ENCODE measurements around the gene POMGNT2.

Gene POMGNT2

DNA sequence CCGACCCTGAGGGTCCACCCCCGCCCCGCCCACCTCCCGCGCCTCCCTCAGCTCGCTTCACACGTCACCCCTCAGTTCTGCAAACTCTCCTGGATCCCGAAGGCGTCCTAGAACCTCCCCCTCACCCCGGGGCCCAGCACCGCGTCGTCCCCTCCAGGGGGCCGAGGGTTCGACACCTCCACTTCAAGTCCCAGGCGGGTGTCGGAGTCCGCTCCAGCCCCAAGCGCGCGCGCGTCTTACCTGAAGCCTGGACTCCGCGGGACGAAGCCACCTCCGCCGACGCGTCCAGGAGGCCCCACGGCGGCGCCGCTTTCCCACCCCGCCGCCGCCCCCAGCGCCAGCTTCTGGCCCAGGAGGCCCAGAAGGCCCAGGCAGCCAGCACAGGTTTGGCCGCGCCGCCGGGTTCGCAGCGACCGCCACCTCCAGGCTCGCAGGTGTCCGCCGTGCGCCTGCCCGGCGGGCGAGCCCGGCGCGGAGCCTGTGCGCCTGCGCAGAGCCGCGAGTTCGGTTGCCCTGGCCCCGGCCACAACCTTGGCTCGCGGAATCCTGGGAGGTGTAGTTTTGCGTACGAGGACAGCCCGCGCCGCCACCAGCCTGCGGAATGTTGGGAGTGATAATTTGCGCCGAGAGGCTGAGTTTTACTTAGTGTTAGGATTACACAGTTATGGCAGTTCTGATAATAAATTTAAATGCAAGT lies at the start of gene POMGNT2:
TSS of gene POMGNT2 (minus strand) at position 484 of the 697 bp plus-strand sequence. CDS start 24,648 bp downstream, outside the sequence.
- peak; percentile 93 for DNase-seq

- DNase-seq = peak; percentile 47
These were observed 49.1 kb upstream of the POMGNT2 start for GRCh38 chr3:43154980-43155379.

DNA sequence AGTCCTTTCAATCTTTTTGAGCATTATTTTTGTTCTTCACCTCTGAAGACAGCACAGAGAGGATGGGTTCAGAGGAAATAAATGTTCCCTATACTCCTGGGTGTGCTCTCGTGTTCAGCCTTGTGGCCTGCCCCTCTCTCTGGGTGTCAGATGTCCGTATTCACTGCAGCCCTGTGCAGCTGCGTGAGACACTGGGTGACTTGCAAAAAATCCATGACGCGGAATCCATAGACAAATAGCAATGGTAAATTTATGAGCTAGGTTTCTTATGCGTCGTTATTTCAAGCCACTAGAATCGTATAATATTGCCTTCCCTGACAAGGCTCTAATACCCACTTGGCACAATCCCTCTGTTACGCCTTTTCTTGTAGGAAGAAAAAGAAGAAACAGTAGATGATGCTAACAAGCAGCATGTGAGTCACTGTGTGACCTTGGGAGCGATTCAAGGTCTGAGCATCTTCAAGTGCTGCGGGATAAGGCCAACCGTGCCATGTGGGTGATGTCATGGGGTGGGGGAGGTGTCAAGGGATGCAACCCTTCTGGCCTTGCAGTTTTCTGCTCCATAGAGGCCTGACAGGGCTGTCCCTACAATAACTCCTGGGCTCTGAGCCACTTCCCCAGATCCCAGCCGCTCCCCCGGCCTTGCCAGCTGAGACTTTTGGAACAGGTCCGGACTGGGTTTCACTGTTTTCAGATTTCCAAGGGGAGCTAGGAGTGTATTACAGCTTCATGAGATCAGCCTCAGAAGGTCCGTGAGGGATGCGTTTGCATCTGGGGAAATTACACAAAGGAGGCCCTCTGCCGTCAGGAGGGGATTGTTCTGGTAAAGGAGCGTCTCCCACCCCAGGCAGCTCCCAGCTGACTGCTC lies 47.6 kb upstream of the POMGNT2 start:
- peak; percentile 76 for DNase-seq

DNA sequence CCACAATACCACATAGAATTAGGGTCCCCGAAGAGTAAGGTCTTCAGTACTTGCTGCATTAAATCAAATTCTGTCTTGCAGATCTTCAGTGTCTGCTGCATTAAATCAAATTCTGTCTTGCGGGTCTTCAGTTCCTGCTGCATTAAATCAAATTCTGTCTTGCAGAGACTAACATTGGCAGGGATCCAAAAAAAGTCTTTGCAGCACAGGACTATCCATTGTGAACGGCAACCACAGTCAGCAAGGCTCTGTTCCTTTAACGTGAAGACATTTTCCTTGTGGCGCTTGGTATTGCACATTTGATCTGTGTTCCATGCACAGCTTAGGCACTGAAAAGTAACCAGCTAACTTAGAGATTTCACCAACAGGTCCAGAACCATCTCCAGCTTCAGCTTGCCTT lies 46.8 kb upstream of the POMGNT2 start:
- no peak for DNase-seq

DNA sequence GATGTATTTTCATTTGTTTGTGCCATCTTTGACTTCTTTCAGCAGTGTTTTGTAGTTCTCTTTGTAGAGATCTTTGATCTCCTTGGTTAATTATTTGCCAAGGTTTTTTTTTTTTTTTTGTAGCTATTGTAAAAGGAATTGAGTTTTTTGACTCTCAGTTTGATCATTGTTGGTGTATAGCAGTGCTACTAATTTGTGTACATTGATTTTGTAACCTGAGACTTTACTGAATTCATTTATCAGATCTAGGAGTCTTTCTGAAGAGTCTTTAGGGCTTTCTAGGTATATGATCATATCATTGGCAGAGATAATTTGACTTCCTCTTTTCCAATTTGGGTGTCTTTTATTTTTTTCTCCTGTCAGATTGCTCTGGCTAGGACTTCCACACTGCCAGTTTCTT lies 42.2 kb upstream of the POMGNT2 start:
- no peak for DNase-seq

- no peak for DNase-seq
These were observed 40.7 kb upstream of the POMGNT2 start for GRCh38 chr3:43146599-43146998.

GRCh38 chr3:43144761-43145490 lies 39.0 kb upstream of the POMGNT2 start:
- DNase-seq = no peak

- no peak for DNase-seq
These were observed 36.6 kb upstream of the POMGNT2 start for GRCh38 chr3:43142472-43142871.

GRCh38 chr3:43138488-43139231 lies 32.8 kb upstream of the POMGNT2 start:
- no peak for DNase-seq

GRCh38 chr3:43132870-43133636 lies 27.2 kb upstream of the POMGNT2 start:
- peak; percentile 55 for DNase-seq

DNA sequence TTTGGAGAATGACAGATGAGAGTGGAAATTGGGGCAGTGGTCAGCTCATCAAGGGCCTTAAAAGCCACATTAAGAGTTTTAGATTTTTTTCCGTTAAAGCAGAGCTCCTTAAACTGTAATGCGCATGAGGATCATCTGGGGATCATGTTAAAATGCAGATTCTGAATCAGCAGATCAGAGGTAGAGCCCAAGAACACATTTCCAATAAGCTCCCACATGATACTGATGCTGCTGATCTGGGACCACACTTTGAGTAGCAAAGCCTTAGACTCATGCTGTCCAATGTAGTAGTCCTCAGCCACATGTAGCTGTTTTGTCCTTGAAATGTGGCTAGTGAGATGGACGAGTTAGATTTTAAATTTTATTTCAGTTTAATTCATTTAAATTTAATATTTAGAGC lies 26.3 kb upstream of the POMGNT2 start:
- DNase-seq = no peak

DNA sequence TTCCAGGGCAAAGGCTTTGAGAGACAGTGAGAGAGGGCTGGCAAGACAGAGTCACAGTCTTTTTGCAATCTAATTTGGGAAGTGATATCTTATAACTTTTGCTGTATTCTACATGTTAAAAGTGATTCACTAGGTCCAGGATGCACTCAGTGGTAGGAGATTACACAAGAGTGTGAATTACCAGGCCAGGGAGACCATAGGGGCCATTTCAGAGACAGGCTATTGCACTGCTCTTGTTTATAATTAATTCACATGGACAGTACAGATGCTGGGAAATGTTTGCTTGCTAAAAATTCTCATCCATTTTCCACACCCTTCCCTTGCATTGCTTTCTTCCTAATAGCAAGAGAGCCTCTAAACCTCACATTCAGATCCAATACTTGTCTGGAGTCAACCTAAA lies 22.6 kb upstream of the POMGNT2 start:
- no peak for DNase-seq

DNA sequence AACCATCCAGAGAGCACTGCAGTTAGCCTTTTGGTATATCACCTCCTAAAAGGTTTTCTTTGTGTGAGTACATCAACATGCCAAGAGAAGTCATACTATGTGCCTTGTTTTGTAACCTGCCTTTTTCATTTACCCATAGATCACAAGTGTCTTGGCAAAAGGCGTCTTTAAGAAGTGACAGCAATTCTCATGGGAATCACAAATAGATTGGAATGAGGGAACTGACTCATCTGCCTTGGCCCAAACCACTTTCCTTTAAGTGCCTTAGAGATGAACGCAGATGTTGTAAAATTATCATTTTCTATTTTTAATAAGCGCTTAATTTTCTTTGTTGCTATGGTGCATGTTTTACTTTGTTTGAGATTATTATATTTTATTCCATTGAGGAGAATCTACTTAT lies 20.7 kb upstream of the POMGNT2 start:
- DNase-seq = no peak

- no peak for DNase-seq
These were observed 18.0 kb upstream of the POMGNT2 start for GRCh38 chr3:43123895-43124294.

DNA sequence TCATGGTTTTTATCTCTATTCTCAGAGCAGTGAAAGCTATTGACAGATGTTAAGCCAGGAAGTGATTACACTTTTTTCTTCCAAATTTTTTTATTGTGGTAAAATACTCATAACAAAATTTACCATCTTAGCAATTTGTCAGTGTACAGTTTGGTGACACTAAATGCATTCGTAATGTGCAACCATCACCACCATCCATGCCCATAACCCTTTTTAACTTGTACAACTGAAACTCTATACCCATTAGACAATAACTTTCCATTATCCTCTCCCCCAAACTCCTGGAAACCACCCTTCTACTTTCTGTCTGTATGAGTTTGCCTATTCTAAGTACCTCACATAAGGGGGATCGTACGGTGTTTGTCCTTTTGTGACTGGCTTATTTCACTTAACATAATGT lies 15.1 kb upstream of the POMGNT2 start:
- DNase-seq = no peak

GRCh38 chr3:43117257-43117656 lies 11.4 kb upstream of the POMGNT2 start:
- no peak for DNase-seq

DNA sequence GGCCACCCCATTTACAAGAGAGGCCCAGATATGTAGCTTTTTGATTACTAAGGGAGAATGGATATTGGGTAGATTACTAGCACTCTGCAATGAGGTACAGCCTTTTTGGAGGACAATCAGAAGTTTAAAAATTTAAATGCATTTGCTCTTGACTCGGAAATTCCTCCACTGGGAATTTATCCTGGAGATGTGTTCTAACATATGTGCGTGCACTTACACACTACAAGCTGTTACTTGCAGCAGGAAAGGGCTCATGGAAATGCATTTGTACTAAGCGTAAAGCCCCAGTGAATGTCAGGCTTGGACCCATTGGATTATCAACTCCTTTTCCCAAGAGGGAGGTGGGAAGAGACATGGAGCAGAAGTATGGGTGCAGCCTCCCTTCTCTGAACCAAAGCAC lies 7.8 kb upstream of the POMGNT2 start:
- DNase-seq = no peak

DNA sequence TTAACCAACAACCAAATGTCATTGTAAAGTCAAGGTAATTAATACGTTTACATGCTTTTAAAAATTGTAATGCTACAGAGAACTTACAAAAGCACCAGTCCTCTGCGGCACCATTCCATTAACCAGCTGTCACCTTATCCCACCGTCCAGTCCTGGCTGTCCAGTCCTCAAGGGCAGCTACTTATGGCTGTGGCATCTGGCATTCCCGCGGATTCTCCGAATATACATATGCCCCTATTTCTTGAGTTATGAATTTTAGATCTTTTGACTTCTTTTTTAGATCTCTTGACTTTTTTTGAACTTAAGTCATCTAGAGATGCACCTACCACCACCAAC lies 382 bp upstream of the POMGNT2 start:
- no peak for DNase-seq

DNA sequence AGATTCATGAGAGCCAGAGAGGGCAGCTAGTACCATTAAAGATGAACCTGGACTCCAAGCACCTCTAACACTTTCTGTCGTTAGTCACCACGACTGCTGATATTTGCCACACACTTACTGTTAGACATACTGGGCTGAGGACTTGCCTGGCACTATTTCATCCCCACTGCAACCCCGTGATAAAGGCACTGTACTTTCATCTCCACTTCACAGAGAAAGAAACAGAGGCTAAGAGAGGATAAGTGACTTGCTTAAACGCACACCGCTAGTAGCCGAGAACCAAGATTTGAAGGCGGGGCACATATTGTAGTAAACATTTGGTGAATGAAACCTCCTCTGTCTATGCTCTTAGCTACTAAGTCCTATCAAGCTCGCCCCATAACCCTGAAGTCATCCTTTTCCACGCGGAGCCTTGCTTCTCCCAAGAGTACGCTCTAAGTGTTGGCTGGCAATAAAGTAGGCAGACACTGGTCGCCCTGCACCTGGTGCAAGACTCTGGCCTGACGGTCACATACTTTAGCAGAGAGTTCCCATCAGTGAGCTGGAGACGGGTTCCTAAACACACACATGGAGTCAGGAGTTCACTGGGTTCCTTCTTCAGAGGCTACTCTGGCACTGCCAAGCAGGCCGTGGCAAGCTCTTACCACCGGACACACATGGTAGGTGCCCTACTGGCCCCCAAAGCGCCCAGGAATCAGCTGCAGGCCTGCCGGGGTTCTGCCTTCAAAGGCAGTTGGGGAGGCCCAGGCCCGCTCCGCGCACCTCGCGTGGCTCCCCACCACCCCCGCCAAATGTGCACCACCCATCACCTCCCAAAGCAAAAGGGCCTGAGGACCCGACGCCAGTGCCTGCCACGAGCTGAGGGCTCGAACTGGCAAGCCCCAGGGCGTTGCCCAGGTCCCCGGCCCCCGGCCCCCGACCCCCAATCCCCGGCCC lies 951 bp downstream of the POMGNT2 start:
- no peak for DNase-seq

DNA sequence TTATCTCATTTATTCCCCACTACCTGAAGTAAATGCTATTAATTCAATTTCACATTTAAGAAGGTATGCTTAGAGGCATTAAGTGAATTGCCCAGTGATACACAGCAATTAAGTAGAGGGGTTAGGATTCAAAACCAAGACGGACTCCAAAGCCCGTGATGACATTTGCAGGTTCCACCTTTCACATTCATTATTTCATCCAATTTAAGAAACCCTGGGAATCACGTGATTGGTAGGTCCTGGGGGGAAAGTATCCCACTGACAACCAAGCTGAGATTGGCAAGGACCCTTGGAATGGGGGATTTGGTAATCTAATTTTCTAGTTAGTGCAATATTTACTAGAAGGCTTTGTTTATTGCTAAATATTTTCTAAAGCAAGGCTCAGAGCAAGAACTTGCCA lies 1.8 kb downstream of the POMGNT2 start:
- DNase-seq = no peak
